ENCODE results near the gene RAB24.
"Not testable (repeated sequence)": the region's sequence is repeated elsewhere in the genome, so short reads cannot be mapped to it uniquely, and the experiment has no call there.

The RAB24 gene

DNA sequence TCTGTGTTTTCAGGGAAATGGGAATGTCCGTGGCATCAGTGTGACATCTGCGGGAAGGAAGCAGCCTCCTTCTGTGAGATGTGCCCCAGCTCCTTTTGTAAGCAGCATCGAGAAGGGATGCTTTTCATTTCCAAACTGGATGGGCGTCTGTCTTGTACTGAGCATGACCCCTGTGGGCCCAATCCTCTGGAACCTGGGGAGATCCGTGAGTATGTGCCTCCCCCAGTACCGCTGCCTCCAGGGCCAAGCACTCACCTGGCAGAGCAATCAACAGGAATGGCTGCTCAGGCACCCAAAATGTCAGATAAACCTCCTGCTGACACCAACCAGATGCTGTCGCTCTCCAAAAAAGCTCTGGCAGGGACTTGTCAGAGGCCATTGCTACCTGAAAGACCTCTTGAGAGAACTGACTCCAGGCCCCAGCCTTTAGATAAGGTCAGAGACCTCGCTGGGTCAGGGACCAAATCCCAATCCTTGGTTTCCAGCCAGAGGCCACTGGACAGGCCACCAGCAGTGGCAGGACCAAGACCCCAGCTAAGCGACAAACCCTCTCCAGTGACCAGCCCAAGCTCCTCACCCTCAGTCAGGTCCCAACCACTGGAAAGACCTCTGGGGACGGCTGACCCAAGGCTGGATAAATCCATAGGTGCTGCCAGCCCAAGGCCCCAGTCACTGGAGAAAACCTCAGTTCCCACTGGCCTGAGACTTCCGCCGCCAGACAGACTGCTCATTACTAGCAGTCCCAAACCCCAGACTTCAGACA lies 9.5 kb downstream of the RAB24 start:
- DNase-seq = no peak

DNA sequence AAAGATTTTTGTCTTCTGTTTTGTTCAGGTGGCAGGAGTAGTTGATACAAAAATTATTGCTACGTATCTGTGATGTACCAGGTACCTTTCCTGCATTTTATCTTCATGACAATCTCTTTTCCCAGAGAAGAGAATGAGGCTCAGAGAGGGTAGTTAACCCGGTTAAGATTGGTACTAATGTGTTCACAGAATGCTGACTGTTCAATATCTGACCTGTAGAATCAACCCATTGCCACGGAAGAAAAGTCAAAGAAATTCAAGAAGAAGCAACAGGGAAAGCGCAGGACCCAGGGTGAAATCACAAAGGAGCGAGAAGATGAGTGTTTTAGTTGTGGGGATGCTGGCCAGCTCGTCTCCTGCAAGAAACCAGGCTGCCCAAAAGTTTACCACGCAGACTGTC lies 11.8 kb downstream of the RAB24 start:
- no peak for DNase-seq

- no peak for DNase-seq
Observed at GRCh38 chr5:177290816-177291596, 12.5 kb downstream of the RAB24 start.

DNA sequence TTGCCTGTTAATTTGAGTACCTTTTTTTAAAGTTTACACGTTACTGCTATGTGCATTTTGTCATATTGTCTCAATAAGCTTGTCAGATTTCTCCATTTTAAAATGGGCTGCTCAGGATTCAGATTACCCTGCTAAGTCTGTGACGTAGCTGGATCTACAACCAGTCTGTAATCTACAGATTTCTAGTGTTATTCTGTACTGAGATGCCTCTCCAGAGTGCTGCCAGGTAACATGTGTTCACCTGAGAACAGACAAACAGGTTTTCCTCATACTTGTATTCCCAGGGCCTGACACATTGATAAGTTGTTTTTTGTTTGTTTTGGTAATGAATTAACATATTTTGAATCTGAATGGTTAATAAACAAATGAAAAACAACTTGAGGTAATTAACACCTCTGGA lies 15.3 kb downstream of the RAB24 start:
- DNase-seq = no peak

- no peak for DNase-seq
Observed at GRCh38 chr5:177276886-177277285, 26.6 kb downstream of the RAB24 start.

- DNase-seq = no peak
Observed at GRCh38 chr5:177275883-177276282, 27.6 kb downstream of the RAB24 start.

GRCh38 chr5:177271113-177271512 lies 32.4 kb downstream of the RAB24 start:
- no peak for DNase-seq

DNA sequence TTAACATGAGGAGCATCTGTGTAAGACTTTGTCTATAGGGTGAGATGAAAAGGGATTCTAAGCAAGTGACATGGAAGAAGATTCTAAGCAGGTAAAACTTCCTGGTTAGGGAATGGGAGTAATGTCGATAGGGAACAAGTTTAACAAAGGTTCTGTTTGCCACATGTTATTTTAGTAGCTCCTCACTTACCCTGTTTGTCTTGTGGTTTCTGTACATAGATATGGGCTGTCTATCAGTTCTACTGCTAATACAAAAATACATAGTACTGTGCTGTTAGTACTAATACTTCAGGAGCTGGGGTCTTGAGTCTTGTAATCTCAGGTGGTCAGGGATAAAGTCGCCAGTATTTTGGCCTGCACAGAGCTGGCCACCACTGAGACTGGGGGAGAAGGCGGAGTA lies 32.9 kb downstream of the RAB24 start:
- DNase-seq = no peak

DNA sequence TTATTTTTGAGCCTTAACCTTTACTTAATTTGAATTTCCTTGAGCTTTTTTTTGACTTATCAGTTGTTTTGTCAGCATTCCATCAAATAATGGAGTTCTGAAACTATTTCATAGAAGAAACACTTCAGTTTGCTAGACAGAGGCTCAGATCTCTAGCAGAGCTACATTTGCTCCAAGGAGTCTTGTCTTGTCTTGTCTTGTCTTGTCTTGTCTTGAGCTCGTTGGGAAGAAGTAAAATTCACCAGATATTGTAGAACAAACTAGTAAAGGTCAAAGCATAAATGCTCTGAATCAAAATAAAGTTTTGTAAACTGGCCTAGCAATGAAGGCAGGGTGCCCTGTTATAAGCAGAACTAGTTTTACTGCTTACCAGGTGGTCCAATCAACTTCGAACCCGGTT lies 33.5 kb downstream of the RAB24 start:
- DNase-seq = no peak

DNA sequence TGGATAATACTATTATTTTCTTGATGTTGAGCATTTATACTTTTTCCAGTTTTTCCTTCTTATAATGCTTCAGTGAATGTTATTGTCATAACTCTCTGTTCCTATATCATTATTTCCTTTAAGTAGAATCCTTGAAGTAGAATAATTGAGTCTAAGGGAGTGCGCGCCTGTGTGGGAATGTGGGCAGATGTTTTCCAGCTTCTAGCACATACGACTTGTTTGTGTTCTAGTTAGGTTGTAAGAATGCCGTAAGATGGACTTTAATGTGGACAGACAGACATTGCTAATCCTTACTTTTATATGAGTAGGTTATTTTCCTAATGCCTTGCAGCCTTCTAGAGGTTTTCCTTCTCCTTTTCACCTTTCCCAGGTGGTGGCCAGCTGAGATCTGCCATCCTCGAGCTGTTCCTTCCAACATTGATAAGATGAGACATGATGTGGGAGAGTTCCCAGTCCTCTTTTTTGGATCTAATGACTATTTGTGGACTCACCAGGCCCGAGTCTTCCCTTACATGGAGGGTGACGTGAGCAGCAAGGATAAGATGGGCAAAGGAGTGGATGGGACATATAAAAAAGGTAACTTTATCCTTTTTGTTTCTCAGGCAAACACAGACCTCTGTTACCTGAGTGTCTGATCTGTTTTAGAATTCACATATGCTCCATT lies 34.2 kb downstream of the RAB24 start:
- DNase-seq = no peak

DNA sequence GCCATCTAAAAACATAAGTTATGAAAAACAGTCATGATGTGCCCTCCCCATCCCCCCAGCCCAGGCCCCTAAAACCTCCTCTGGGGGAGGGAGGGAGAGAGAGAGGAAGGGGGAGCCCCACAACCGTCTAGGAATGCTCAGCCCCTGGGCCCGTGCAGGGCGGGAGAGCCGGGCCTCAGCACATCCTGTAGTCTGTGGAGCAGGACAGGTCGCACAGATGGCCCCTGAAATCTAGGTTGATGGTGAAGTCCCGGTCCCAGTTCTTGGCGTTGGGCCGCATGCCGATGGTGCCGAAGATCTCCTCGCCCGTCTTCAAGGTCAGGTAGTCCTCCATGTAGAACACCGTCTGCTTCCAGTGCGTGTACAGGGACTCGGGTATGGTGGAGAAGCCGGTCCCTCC lies 38.1 kb downstream of the RAB24 start:
- DNase-seq = no peak

GRCh38 chr5:177264178-177264577 lies 39.3 kb downstream of the RAB24 start:
- DNase-seq = no peak

DNA sequence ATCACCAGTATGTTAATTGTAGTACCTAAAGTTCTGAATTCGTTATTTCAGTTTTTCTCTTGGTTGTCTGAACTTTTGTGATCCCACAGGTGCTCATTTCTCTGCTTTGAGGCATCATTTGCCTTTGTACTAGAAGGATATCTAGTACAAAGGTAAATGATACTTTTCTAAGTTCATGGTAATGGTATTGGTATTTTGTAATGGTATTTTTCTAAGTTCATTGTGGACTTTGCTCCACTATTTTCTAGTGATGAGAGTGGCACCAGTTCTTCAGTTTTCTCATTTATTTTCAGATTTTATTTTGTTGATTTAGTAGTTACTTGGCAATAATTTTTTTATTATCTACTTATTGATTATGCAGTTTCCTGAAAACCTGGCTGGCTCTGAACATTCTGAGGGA lies 42.0 kb downstream of the RAB24 start:
- no peak for DNase-seq

- DNase-seq = no peak
Observed at GRCh38 chr5:177260961-177261360, 42.6 kb downstream of the RAB24 start.

- DNase-seq = not testable (repeated sequence)
Observed at GRCh38 chr5:177258711-177259110, 44.8 kb downstream of the RAB24 start.

GRCh38 chr5:177256296-177256695 lies 47.2 kb downstream of the RAB24 start:
- peak; percentile 18 for DNase-seq

GRCh38 chr5:177253252-177253651 lies 50.3 kb downstream of the RAB24 start:
- DNase-seq = no peak

All from fibroblast of skin of scalp (primary cell).